GM21360 (cell line): ENCODE data around the gene KIF17.
A peak's percentile ranks its signal among the peaks of the same experiment; 100 is the strongest.

Experiments
- ATAC-seq: cut with Tn5 transposase; IDR thresholded peaks from one replicate; pipeline ENCODE4 v1.9.1; 2021; ENCODE audit warnings: mild to moderate bottlenecking, moderate library complexity; ENCODE audit not compliant: unreplicated experiment

The KIF17 gene

DNA sequence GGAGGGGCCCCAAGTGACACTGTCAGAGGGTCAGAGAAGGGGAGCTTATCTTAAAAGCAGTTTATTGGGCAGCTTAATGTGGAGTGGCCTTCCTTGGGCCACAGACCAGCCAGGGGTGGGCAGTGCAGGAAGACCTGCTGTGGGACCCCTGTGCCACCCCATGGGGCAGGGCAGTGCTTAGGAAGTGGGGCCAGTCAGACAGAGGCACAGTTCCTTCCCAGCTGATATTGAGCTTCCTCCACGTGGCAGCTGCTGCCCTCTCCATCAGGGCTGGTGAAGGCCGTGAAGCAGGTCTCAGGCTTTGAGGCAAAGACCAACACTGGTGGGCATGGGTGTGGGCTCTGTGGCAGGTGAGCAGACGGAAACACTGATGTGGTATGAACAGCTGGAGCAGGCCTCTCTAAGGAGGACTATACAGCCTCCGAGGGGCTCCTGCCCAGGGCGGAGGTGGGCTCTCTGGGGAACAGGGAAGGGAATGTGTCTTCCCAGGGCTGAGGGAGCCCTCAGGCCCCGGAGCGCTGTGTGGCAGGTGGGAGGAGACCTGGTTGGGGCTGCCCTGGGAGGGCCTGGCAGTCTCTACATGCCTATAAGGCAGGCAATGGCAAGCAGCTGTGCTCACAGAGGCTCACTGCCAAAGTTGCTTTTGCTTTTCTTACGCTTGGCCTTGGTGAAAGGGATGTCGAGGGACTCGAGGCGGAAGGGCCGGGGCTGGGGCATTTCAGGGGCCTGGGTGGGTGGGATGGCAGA lies 53.7 kb downstream of the KIF17 start:
- no peak for ATAC-seq

DNA sequence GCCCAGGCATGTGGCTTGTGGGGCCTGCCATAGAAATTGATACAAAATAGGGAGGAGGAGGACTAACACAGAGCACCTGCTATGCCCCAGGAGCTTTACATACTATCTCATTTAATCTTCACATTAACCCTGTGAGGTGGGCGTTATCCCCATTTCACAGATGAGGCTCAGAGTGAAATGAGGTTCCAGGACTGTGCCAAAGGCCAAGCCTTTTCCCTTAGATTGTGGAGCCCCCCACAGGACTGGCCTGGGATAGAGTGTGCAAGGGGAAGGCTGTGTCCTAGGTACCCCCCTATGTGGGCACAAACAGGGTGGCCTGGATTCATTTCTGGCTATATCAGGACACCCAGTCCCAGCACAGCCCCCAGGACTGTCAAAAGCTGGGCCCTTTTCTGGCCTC lies 54.4 kb downstream of the KIF17 start:
- no peak for ATAC-seq

GRCh38 chr1:20662110-20662475 lies 55.7 kb downstream of the KIF17 start:
- no peak for ATAC-seq

DNA sequence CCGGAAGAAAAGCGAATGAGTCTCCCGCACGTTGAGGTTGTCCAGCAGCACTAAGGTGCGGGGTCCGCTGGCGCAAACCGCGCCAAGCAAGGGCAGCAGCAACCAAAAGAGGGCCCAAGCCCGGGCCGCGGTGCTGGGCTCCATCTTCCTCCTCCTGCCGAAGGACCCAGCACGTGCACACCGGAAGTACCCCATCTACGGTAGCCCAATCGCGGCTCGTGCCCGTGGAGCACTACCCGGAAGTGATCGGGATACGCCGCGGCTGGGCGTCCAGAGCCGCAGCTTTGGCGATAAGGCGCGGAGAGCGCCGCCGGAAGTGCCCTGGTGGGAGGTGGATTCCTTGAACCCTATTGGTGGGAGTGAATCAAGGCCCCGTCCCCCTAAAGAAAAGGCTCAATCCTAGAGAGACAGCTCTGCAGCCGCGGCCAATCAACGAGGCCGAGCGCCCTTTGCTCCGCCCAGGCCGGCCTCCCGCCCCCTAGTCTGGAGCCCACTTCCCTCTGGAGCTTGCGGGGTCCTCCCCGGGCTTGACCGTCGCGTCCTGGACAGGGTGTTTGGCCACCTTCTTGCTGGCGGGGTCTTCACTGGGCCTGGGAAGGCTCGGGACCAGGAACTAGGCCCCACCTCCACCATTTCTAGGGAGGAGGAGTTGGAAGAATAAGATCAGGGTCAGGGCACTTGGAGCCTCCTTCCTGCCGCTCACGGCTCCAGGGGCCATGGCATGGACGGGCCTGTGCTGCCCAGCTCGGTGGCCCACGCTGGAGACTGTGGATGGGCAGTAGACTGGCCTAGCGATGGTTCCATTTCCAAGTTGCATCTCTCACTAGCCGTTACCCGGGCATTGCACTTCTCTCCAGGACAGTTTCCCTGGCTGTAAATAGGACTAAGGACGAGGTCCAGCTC lies 56.3 kb downstream of the KIF17 start, which contains the start of gene DDOST:
Gene DDOST (minus strand): TSS at position 163 of the 903 bp plus-strand sequence. CDS start 19 bp downstream, at position 144.
- peak; percentile 94 for ATAC-seq

- peak; percentile 1 for ATAC-seq
These were observed 57.0 kb downstream of the KIF17 start for GRCh38 chr1:20660847-20661206.

DNA sequence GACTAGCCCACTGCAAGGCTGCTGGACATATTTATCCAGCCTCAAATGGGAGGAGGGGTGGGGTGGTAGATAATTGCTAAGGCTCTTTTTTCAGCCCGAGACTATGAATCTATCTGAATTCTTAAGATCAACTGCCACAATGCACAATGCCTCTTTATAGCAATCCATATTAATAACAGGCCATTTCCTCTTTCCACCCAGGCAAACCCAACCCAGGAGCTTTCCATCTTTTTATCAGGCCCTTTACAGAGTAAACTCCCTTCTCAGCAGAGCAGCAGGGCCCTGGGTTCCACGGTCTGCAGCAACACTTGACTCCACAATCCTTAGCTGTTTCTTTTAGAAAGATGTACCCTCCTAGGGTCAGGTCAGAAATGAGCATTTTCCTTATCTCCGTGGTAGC lies 57.4 kb downstream of the KIF17 start:
- no peak for ATAC-seq

DNA sequence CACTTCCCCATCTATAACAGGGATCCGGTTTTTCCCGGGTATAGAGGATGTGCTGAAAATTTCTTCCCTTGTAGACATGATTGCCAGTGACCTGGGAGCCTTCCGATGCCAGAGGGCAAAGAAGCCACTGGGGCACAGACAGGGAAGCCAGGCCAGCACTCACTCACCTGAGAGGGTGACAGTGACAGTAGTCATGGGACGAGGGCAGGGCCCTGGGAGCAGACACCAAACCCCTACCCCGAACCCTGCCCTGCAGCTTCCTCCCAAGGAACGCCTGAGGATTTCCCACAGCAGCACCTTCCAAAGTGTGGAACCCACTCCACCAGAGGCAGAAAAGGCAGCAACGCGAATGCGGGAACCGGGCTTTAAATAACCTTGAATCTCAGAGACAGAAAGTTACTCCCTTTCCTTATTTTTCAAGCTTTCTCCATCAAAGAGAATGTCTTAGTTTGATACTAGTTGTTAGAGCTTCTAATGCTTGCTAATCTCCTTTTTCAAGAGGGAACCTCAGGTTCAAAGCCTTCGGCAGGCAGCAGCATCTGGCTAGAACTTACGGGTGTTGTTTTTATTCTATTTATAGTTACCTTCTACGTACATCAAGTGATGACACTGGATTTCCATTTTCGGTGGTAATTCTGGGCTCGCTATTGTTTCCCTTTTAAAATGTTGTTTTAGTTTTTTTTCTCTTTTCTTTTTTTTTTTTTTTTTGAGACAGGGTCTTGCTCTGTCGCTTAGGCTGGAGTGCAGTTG lies 59.5 kb downstream of the KIF17 start:
- no peak for ATAC-seq

- ATAC-seq: no peak
These were observed 60.8 kb downstream of the KIF17 start for GRCh38 chr1:20657024-20657423.

DNA sequence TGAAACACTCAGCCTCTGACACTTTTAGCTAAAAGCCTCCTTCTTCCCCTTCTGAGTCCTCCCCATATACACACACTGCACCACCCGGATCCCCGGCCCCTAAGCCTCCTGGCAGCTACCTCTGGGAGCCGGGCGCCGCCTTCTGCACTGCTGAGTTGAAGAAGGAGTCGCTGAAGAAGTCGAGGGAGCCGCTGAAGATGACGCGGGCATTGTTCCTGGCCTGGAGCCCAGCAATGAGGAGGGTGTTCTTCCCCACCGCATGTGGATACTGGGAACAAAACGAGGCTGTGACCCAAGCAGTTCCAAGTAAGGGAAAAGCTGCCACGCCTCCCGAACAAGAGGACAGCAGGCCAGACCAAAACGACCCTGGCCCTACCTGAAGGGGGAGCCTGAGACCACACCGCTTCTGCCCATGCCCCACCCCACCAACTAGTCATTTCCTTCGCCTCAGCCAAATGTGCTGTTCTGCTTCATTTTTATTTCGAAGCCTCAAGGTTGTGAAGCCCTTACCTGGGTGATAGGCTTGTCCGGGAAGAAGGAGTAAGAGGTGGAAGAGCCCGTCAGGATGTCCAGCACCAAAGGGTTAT lies 63.6 kb downstream of the KIF17 start:
- no peak for ATAC-seq

GRCh38 chr1:20652300-20652699 lies 65.5 kb downstream of the KIF17 start:
- ATAC-seq: no peak

DNA sequence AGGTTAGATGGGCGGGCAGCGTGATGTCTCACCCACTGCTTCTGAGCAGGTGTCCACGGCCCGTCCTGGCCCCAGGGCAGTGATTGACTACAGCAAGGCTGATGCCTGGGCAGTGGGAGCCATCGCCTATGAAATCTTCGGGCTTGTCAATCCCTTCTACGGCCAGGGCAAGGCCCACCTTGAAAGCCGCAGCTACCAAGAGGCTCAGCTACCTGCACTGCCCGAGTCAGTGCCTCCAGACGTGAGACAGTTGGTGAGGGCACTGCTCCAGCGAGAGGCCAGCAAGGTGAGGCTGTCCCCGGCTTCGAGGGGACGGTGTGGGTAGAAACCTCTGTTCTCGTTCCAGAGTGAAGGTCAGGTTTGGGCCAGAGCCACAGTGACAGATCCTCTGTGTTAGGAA lies 68.9 kb downstream of the KIF17 start:
- no peak for ATAC-seq

DNA sequence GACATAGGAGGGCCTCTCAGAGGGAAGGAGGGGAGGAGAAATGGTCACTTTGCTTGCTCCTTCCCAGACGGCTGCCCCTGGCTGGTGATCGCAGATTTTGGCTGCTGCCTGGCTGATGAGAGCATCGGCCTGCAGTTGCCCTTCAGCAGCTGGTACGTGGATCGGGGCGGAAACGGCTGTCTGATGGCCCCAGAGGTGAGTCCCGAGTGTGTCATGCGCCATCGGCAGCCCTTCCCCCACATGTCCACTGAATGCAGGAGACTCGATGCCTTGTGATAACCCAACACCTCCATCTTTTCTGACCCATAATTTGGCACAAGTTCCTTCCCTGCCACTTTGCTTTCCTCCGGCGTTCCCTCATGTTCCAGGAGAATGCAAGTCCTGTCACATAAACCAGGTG lies 69.4 kb downstream of the KIF17 start:
- no peak for ATAC-seq

- ATAC-seq: no peak
These were observed 72.4 kb downstream of the KIF17 start for GRCh38 chr1:20645414-20645813.

DNA sequence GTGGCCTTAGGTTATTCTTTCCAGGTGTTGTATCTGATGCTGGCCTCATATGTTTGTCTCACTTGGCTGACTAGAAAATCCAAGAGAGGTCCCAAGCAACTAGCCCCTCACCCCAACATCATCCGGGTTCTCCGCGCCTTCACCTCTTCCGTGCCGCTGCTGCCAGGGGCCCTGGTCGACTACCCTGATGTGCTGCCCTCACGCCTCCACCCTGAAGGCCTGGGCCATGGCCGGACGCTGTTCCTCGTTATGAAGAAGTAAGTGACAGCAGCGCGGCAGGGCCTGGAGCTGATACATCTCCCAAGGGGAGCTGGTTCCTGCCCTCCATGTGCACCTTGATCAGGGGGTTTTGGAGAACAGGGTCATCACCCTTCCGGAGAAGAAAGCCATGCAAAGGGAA lies 73.4 kb downstream of the KIF17 start:
- ATAC-seq: no peak

- no peak for ATAC-seq
These were observed 74.7 kb downstream of the KIF17 start for GRCh38 chr1:20643080-20643479.

DNA sequence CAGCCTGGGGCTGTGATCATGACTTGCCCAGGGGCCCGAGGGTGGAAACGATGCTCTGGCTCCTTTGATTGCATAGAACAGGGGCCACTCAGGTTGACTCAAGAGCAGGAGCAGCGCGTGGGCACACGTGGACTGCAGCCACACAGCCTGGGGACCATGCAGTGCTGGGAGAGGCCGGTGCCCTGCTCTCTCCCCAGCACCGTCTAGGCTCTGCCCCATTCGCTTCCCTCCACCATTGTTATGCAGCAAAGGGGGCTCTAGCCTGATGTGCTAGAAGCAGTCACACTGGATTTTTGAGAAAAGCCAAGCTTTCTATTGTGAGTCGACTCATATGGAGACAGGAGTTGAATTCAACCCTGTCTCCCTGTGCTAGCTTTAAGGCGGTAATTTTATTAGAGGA lies 75.8 kb downstream of the KIF17 start:
- ATAC-seq: no peak

- ATAC-seq: no peak
These were observed 77.6 kb downstream of the KIF17 start for GRCh38 chr1:20640183-20640597.

- ATAC-seq: no peak
These were observed 80.9 kb downstream of the KIF17 start for GRCh38 chr1:20636785-20637347.

- ATAC-seq: no peak
These were observed 83.2 kb downstream of the KIF17 start for GRCh38 chr1:20634594-20635084.

- no peak for ATAC-seq
These were observed 83.7 kb downstream of the KIF17 start for GRCh38 chr1:20634065-20634593.
